H9 (cell line): ENCODE data around the gene PTK7. TPM values are rescaled to one million over a fixed set of nuclear protein-coding genes. Genes with fewer than 3 reads are reported as not detected.

Experiments used
- DNase-seq: peaks from one replicate; pipeline ENCODE4 v3.0.0-alpha.2; 2017
- H2AFZ ChIP-seq: one replicate; pipeline ENCODE4 v1.6.1; 2013; ENCODE audit warnings: mild to moderate bottlenecking, low read length, control low read depth, moderate library complexity
- H2AK5ac ChIP-seq: 2 replicates; pipeline ENCODE4 v1.6.1; 2013; ENCODE audit warnings: low read length, control low read depth, mixed read lengths; ENCODE audit not compliant: insufficient read length
- H2BK120ac ChIP-seq: one replicate; pipeline ENCODE4 v1.6.1; 2013; ENCODE audit warnings: low read depth, mild to moderate bottlenecking, low read length, control low read depth, inconsistent platforms; ENCODE audit not compliant: poor library complexity, severe bottlenecking
- H2BK12ac ChIP-seq: 2 replicates; pipeline ENCODE4 v1.6.1; 2013; ENCODE audit warnings: low read length, control low read depth, mixed read lengths, low read depth; ENCODE audit not compliant: insufficient read length
- H2BK15ac ChIP-seq: 2 replicates; pipeline ENCODE4 v1.6.1; 2013; ENCODE audit warnings: low read depth, low read length, control low read depth
- H2BK20ac ChIP-seq: one replicate; pipeline ENCODE4 v1.6.1; 2013; ENCODE audit warnings: low read depth, mild to moderate bottlenecking, low read length, control low read depth, inconsistent platforms; ENCODE audit not compliant: poor library complexity, severe bottlenecking
- H2BK5ac ChIP-seq: 2 replicates; pipeline ENCODE4 v1.6.1; 2013; ENCODE audit warnings: low read length, control low read depth, mixed read lengths; ENCODE audit not compliant: insufficient read length
- H3K14ac ChIP-seq: 2 replicates; pipeline ENCODE4 v1.6.1; 2013; ENCODE audit warnings: low read length, control low read depth; ENCODE audit not compliant: insufficient read depth
- H3K18ac ChIP-seq: 2 replicates; pipeline ENCODE4 v1.6.1; 2013; ENCODE audit warnings: low read depth, mild to moderate bottlenecking, mixed read lengths, low read length, control low read depth; ENCODE audit not compliant: insufficient read length
- H3K23ac ChIP-seq: 2 replicates; pipeline ENCODE4 v1.6.1; 2013; ENCODE audit warnings: low read length, control low read depth, mixed read lengths, low read depth; ENCODE audit not compliant: insufficient read length
- H3K23me2 ChIP-seq: 2 replicates; pipeline ENCODE4 v1.6.1; 2013; ENCODE audit warnings: low read depth, mild to moderate bottlenecking, mixed read lengths, low read length, control low read depth; ENCODE audit not compliant: insufficient read length, poor library complexity, severe bottlenecking
- H3K27ac ChIP-seq: 2 replicates; pipeline ENCODE4 v1.5.1; 2013; ENCODE audit warnings: low read length, control low read depth, mixed read lengths, low read depth; ENCODE audit not compliant: insufficient read length
- H3K27me3 ChIP-seq: 2 replicates; pipeline ENCODE4 v1.6.1; 2013; ENCODE audit warnings: low read length, control low read depth, inconsistent platforms; ENCODE audit not compliant: insufficient read depth
- H3K4ac ChIP-seq: 2 replicates; pipeline ENCODE4 v1.6.1; 2013; ENCODE audit warnings: low read depth, mild to moderate bottlenecking, control low read depth, inconsistent platforms, low read length, moderate library complexity
- H3K4me1 ChIP-seq: 2 replicates; pipeline ENCODE4 v1.6.1; 2013; ENCODE audit warnings: low read length, control low read depth, inconsistent platforms; ENCODE audit not compliant: insufficient read depth
- H3K4me2 ChIP-seq: 2 replicates; pipeline ENCODE4 v1.6.1; 2013; ENCODE audit warnings: low read length, control low read depth, mixed read lengths; ENCODE audit not compliant: insufficient read length, insufficient read depth
- H3K56ac ChIP-seq: 2 replicates; pipeline ENCODE4 v1.6.1; 2013; ENCODE audit warnings: low read depth, mild to moderate bottlenecking, mixed read lengths, low read length, control low read depth; ENCODE audit not compliant: insufficient read length
- H3K79me1 ChIP-seq: 2 replicates; pipeline ENCODE4 v1.6.1; 2013; ENCODE audit warnings: low read depth, mild to moderate bottlenecking, moderate library complexity, low read length, control low read depth, inconsistent platforms; ENCODE audit not compliant: insufficient read depth, poor library complexity, severe bottlenecking
- H3K79me2 ChIP-seq: 2 replicates; pipeline ENCODE4 v1.6.1; 2013; ENCODE audit warnings: low read length, control low read depth, inconsistent platforms; ENCODE audit not compliant: insufficient read depth
- H3K9ac ChIP-seq: 2 replicates; pipeline ENCODE4 v1.6.1; 2013; ENCODE audit warnings: low read length, control low read depth, mixed read lengths; ENCODE audit not compliant: insufficient read length; ENCODE audit errors: extremely low read depth
- H3K9me3 ChIP-seq: one replicate; pipeline ENCODE4 v1.6.1; 2013; ENCODE audit warnings: low read depth, low read length, inconsistent platforms; ENCODE audit not compliant: control insufficient read depth
- H3T11ph ChIP-seq: one replicate; pipeline ENCODE4 v1.6.1; 2013; ENCODE audit warnings: mild to moderate bottlenecking, low read length, control low read depth, inconsistent platforms
- H4K20me1 ChIP-seq: one replicate; pipeline ENCODE4 v1.6.1; 2013; ENCODE audit not compliant: control insufficient read depth, insufficient read length, insufficient read depth
- H4K5ac ChIP-seq: 2 replicates; pipeline ENCODE4 v1.6.1; 2013; ENCODE audit warnings: low read depth, mild to moderate bottlenecking, mixed read lengths, low read length, control low read depth; ENCODE audit not compliant: insufficient read length
- H4K8ac ChIP-seq: replicated peaks from 2 replicates; pipeline ENCODE4 v1.6.1; 2013; ENCODE audit warnings: low read length, control low read depth, mixed read lengths, low read depth; ENCODE audit not compliant: insufficient read length
- H4K91ac ChIP-seq: 2 replicates; pipeline ENCODE4 v1.6.1; 2013; ENCODE audit warnings: low read depth, mild to moderate bottlenecking, moderate library complexity, mixed read lengths, low read length, control low read depth; ENCODE audit not compliant: insufficient read length
- H3K27ac Mint-ChIP-seq, 3 experiments: 2 replicates in 2 of 3; 3 replicates in 1 of 3; pipeline ENCODE4 v1.8.0; 2020 to 2021; ENCODE audit warnings: mixed read lengths in 3 of 3, mild to moderate bottlenecking in 1 of 3, moderate library complexity in 1 of 3
- H3K27me3 Mint-ChIP-seq: 2 replicates; pipeline ENCODE4 v1.8.0; 2021; ENCODE audit warnings: low read depth, mild to moderate bottlenecking, moderate library complexity, mixed read lengths
- H3K36me3 Mint-ChIP-seq, 3 experiments: 2 replicates in 2 of 3; 3 replicates in 1 of 3; pipeline ENCODE4 v1.8.0; 2020 to 2021; ENCODE audit warnings: low read depth in 3 of 3, mixed read lengths in 3 of 3; ENCODE audit not compliant: insufficient read depth in 1 of 3
- H3K4me1 Mint-ChIP-seq, 2 experiments: 2 replicates each; pipeline ENCODE4 v1.8.0; 2020; ENCODE audit warnings: mixed read lengths in 2 of 2
- H3K4me3 Mint-ChIP-seq, 2 experiments: 2 replicates in 1 of 2; 3 replicates in 1 of 2; pipeline ENCODE4 v1.8.0; 2020 to 2021; ENCODE audit warnings: mild to moderate bottlenecking in 2 of 2, mixed read lengths in 2 of 2, moderate library complexity in 1 of 2
- H3K9me3 Mint-ChIP-seq, 2 experiments: 2 replicates in 1 of 2; 3 replicates in 1 of 2; pipeline ENCODE4 v1.8.0; 2020; ENCODE audit warnings: mild to moderate bottlenecking in 2 of 2, mixed read lengths in 2 of 2, moderate library complexity in 1 of 2
- WGBS: extraction: QIAGEN DNeasy Blood & Tissue Kit; methylation state at CpG from one replicate; pipeline ENCODE4 v1.1.7; 2013; ENCODE audit warnings: missing lambda C conversion rate, low lambda C conversion rate, mixed read lengths; ENCODE audit not compliant: insufficient read length; ENCODE audit errors: extremely low coverage; 5-methylcytosine and 5-hydroxymethylcytosine counted together
- total RNA-seq: library from RNA; stranded (reverse); gene quantifications from 2 replicates; pipeline ENCODE4 v1.2.1, GENCODE V29; 2021
- TF ChIP-seq, protein P1 (sequence below): fragments of 200-600 bp; sonication (generic); conservative IDR thresholded peaks from 3 replicates; pipeline ENCODE4 v1.8.0; 2021; ENCODE audit warnings: antibody characterized with exemption, mild to moderate bottlenecking

Gene PTK7
- total RNA-seq, 1 experiment from 2014 or later, result 128 TPM

DNA sequence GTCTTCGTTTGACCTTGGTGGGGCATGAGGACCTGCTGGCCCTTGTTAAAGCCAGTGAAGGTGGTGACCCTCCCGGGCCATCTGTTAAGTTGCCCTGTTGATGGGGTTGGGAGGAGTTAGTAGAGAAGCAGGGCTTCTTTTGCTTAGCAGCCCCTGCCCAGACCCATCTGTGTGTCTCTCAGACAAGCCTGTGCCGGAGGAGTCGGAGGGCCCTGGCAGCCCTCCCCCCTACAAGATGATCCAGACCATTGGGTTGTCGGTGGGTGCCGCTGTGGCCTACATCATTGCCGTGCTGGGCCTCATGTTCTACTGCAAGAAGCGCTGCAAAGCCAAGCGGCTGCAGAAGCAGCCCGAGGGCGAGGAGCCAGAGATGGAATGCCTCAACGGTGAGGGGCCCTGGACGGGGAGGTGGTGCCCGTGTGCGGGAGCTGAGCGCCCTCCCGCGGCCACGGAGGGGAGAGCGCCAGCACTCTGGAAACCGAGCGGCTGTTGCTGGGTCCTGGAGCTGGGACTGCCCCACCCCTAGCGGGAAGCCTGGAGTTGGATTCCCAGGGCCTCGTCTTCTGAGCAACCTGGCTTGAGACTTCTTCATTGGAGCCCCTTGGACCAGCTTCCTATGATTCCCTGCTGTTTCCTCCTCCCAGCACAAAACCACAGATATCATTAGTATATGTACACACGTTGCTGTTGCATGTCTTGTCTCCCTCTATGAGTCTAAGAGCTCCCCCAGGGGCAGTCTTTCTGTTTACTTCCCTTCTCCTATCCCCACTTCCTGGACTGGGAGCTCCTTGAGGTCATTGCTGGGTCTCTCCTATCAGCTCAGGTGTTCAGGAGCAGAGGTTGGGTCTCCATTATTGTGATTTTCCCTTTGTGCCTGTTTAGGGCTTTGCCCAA lies 67.4 kb downstream of the PTK7 start:
- no peak overlapping the region for H4K5ac ChIP-seq
- H3K9me3 ChIP-seq, result no peaks in the 10 kb centered on the region
- no peak overlapping the region for H2BK120ac ChIP-seq
- no peak overlapping the region for H4K91ac ChIP-seq
- H3K18ac ChIP-seq, result no peak overlapping the region
- no peak overlapping the region for H3K9ac ChIP-seq
- no peak overlapping the region for H3K23ac ChIP-seq
- peaks cover 10 to 42% (median 34%) of the 10 kb centered on the region in 3 experiments for H3K36me3 Mint-ChIP-seq
- H3K4me1 ChIP-seq, result no peaks in the 10 kb centered on the region
- no peak overlapping the region for H3K14ac ChIP-seq
- peak overlapping the region; percentile 34 to 96 (median 77); a peak in 3 of 7 replicates for H3K27ac Mint-ChIP-seq
- H3K4me3 Mint-ChIP-seq, result no peak overlapping the region; a peak in 1 of 5 replicates
- no peak overlapping the region for H4K8ac ChIP-seq
- H3K56ac ChIP-seq, result no peak overlapping the region
- H3K23me2 ChIP-seq, result no peaks in the 10 kb centered on the region
- no peaks in the 10 kb centered on the region for H3K79me2 ChIP-seq
- H2BK15ac ChIP-seq, result no peak overlapping the region
- peak; percentile 96 for DNase-seq
- H2AK5ac ChIP-seq, result no peak overlapping the region
- H3K4me1 Mint-ChIP-seq, result peaks cover 10% of the 10 kb centered on the region in 2 experiments
- TF ChIP-seq, protein P1, sequence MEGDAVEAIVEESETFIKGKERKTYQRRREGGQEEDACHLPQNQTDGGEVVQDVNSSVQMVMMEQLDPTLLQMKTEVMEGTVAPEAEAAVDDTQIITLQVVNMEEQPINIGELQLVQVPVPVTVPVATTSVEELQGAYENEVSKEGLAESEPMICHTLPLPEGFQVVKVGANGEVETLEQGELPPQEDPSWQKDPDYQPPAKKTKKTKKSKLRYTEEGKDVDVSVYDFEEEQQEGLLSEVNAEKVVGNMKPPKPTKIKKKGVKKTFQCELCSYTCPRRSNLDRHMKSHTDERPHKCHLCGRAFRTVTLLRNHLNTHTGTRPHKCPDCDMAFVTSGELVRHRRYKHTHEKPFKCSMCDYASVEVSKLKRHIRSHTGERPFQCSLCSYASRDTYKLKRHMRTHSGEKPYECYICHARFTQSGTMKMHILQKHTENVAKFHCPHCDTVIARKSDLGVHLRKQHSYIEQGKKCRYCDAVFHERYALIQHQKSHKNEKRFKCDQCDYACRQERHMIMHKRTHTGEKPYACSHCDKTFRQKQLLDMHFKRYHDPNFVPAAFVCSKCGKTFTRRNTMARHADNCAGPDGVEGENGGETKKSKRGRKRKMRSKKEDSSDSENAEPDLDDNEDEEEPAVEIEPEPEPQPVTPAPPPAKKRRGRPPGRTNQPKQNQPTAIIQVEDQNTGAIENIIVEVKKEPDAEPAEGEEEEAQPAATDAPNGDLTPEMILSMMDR, result peak; percentile 99
- H3K27me3 ChIP-seq, result no peaks in the 10 kb centered on the region
- no peak overlapping the region for H3K4me2 ChIP-seq
- H3K79me1 ChIP-seq, result no peaks in the 10 kb centered on the region
- H2BK12ac ChIP-seq, result no peak overlapping the region
- H3K9me3 Mint-ChIP-seq, result no peaks in the 10 kb centered on the region
- no peak overlapping the region for H3K27ac ChIP-seq
- no peak overlapping the region for H2AFZ ChIP-seq
- H3T11ph ChIP-seq, result no peak overlapping the region
- H3K27me3 Mint-ChIP-seq, result no peaks in the 10 kb centered on the region
- no peak overlapping the region for H2BK5ac ChIP-seq
- no peak overlapping the region for H3K4ac ChIP-seq
- H4K20me1 ChIP-seq, result no peaks in the 10 kb centered on the region
- no CpG with 5 or more reads among the region's 25 CpGs for WGBS
- H2BK20ac ChIP-seq, result no peak overlapping the region
